GM18861 (cell line): Measurements from ENCODE around the gene CLPX.
"Not testable (repeated sequence)": the region's sequence is repeated elsewhere in the genome, so short reads cannot be mapped to it uniquely, and the experiment has no call there.

ENCODE experiments used
- ATAC-seq: cut with Tn5 transposase; IDR thresholded peaks from one replicate; pipeline ENCODE4 v1.9.1; 2021; ENCODE audit not compliant: unreplicated experiment

Gene CLPX

DNA sequence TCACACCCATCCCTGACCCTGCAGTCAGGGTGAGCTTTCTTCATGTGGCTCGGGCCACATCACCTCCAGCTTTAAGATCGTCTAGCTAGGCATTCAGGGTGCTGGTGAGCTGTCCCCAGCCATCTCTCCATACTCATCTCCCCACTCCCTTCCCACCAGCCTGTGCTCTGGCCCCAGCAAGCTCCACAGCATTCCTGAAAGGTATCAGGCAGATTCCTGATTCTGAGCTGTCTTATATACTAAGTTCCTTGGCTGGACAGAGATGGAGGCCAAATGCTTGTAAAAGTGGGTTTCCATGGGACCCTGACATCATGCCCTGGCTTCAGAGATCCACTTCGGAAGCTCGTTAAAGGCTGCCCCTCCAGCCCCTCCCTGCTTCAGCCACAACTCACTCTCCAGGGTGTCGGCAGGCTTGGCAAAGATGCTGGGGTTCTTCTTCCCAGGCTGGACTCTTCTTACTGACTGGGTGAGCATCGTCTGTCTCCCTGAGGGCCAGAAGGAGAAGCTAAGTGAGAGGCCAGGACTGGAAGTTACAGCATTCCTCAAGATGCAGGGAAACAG, 22.2 kb upstream of the CLPX start:
- no peak for ATAC-seq

DNA sequence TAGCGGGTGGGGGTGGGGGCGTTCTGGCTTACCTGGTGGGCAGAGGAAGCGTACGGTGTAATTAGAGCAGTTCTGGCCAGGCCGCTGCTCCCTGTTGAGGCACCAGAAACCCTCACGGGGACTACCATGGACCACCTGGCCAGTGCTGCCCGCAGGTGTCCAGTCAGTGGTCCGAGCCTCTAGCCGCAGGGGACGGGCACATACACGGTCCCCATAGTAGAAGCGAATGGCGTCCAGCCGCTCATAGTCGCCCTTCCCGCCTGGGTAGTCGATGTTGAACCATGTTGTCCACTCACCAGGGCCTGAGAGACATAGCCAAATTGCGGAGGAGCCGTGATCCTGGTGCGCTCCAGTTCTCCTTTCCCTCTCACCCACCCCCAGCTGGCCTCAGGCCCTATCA, 21.6 kb upstream of the CLPX start:
- no peak for ATAC-seq

DNA sequence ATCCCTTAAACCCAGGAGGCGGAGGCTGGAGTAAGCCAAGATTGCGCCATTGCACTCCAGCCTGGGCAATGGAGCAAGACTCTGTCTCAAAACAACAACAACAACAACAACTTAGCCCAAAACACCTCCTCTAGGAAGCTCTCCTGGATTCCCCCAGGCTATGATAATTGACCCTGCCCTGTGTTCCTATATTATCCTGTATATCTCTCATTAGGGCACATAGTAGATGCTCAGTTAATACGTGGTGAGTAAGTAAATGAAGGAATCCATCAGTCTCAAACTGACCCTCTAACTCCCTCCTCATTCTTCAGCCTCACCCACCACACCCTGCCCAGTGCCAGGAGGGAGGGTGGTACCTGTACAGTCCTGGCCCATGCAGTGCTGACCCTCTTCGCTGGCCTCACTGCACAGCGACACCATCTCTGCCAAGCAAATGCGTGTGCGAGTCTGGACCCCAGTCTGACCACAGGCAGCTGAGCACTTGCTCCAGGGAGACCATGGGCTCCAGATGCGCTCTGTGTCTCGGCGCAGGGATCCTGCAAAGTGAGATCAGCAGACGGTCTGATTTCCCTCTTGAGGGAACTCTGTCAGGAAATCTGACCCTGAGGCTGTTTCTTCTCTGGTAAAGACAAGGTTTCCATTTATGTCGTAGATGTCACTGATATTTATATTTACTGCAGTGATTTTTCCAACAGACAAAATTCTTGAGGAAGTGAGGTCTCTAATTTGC, 20.0 kb upstream of the CLPX start:
- ATAC-seq: no peak

DNA sequence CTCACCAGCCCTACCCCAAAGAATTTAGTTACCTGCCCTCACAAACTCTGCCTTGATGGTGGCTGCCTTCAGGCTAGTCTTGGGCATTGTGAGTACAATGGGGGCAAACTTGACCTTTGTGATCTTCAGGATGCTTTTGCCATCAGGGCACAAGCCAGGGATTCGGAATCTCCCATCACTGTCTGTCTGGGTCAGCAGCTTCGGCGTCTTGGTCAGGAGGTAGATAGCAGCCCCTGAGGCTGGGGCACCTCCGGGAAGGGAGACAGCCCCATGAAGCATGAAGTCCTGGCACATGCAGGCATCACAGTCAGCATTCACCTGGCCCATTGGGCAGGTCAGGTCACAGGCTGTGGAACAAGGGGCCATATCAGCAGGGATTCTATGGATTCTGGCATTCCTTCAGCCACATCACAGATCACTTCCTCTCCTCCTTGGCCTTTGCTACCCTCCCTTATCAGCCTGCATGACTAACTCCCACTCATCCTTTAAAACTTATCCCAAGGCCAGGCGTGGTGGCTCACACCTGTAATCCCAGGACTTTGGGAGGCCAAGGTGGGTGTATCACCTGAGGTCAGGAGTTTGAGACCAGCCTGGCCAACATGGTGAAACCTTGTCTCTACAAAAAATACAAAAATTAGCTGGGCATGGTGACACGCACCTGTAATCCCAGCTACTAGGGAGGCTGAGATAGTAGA, 19.2 kb upstream of the CLPX start:
- no peak for ATAC-seq

DNA sequence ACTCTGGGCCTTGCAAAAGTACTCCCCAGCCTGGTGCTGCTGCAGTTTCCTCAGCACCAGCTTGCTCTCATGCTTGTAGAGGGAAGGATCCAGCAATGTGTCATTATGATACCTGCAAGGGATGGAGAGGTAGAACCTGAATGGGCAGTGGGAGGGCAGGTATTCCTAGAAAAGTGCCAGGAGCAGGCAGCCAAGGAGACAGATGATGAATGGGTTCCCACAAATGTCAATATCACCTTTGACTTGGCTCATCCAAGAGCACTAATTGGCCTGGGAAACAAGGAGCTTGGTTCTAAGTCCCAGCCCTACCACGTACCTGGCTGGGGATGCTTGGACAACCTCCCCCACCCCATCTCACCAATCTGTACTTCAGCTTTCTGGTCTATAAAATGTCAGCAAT, 16.8 kb upstream of the CLPX start:
- ATAC-seq: no peak

DNA sequence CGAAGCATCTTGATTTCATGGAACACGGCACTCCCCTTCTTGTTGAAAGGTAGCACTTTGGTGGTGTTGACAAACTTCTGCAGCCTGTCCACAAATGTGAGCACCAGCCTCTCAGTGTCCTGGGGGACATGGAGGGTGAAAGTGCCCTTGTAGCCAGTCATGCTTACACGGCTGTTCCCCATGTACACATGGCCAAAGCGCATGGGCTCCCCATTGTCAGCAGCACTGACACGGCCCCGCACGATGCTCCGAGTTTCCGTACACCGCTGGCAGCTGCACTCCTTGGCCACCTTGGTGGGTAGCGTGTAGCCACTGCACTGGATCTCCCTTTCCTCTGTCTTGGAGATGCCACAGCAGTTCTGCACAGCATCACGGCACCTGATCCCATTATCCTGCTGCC, 13.4 kb upstream of the CLPX start:
- ATAC-seq: no peak

DNA sequence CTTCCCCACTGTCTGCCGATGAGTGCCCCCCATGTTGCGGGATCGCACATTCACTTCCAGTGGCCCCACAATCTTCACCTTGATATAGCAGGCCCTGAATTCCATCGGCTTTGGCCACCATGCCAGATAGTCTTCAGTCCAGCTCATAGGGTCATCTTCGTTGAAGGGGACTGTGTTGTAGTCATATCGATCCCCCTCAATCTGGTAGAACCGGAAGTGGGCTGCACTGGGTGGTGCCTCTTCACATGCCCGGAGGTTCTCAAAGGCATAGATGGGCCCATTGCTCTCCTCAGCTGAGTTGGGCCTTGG, 12.1 kb upstream of the CLPX start:
- ATAC-seq: no peak

DNA sequence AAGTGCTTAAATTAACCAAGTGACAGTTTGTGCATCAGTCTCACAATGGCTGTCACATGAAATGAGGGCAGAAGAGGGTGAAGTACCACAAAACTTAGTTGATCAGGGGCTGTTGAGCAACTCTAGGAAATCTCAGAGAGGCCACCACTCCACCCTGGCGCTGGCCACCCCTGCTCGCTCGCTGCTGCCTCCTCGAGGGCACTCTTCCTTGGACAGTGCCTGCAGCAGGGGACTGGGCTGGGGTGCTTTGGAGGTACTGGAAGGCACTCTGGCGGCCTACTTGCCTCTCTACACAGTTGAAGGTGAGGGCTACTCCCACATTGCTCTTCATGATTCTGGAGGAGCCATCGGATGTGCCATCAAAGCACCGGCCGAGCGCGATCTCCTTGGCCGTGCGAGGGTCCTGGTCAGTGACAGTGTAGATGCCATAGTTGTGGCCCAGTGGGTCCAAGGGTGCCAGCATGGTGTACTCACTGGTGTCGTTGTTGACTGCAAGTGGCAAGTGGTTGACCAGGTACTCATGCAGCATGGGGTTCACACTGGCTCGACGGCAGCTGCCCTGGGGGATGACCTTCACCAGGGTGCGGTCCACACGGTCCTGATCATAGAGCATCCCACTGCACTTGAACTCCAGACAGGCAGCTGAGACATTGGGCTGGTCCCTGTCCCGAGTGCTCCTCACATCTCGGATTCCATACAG, 11.6 kb upstream of the CLPX start:
- ATAC-seq: no peak

DNA sequence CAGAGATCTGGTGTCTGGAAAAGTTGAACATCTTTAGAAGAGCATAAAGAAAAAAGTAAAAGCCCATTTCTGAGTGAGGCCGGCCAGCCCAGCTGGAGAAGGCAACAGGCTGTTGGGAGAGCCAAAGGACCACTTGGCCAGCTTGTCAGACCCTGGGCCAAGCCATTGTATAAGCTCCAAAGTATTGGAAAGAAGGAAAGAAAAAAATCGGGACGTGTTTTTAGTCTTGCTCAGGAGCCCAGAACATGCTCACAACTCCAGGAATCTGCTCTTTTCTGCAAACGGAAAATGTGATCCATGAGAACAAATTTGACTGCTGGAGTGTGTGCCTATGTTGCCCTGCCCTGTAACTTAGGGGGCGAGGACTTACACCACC, 10.4 kb upstream of the CLPX start:
- ATAC-seq: no peak

DNA sequence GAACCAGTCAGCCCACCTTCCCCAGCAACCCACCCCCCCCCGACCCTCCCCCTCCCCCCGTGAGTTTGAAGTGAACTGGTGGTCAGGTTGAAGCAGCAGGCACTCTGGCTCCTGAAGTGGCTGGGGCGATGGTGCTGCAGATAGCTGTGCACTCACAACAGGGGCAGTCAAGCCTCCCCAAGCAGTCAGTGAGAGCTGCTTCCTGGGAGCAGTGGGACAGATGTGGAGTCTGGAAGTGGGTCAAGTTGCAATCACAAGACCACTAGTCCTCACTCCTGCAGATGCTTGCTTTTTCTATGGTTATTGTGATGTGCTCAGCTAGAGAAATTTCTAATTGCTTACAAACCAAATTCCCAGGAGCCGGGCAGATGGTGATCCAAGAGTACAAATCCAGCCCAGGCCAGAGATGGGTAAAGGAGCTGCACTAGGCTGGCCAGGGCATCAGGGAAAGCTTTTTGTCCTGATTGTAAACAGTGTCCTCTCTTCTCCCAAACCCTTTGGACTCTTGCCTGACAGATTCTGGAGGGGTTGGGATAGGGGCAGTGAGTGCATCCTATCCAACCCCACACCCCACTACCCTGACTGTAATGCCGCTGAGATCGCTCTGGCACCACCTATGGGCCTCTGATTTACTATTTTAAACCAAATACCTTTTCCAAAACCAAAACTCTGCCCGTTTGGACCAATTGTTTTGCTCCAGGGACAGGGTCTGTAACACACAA, 9.8 kb upstream of the CLPX start:
- no peak for ATAC-seq

DNA sequence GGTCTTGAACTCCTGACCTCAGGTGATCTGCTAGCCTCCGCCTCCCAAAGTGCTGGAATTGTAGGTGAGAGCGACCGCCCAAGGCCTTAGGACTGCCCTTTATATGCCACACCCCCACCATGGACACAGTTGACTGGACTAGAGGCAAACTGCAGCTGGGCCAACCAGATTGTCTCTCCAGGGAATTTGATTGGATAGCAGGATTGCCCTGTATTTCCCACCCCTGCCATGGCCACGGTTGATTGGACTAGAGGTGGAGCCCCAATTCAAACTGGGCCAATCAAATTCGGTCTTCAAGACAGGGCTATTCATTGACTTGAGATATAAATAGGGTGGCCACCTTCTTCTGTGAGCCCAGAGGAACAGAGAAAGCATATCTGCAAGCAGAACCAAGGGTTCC, 6.9 kb upstream of the CLPX start:
- ATAC-seq: no peak

DNA sequence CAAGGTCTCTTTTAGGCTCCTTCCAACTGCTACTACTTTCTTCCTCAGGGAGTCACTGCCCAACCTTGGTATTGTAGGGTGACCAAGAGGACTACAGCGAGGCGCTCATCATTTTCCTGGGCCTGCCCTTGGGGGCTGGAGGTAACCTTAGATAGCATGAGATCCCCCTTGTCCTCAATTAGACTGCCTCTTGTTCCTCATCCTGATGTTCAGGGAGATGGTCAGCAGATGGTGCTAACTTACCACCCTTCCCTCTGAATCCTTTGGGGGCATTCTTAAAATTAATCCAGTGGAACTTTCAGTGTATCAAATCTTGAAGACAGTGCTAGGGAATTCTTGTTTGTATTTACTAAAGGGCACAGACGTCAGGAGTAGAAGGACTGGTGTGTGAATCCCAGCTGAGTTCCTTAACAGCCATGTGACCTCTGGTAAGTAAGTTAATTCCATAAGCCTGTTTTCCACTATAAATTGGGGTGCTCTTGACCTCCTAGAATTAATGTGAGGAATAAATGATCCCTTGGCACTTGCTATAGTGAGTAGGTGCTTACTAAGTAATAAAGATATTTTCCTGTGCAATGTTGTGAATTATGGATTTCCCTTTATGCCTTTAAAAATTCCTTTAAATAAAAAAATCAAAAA, 4.1 kb upstream of the CLPX start:
- no peak for ATAC-seq

DNA sequence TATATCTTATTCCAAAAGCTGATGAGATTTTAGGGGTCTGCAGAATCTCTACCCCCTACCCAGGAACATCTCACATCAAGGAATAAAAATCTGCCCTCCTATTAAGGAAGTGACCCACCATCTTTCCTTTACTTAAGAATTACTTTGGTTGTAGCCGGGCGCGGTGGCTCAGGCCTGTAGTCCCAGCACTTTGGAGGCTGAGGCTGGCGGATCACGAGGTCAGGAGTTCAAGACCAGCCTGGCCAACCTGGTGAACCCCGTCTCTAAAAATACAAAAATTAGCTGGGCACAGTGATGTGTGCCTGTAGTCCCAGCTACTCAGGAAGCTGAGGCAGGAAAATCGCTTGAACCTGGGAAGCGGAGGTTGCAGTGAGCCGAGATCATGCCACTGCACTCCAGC, 3.3 kb upstream of the CLPX start:
- ATAC-seq: not testable (repeated sequence)

DNA sequence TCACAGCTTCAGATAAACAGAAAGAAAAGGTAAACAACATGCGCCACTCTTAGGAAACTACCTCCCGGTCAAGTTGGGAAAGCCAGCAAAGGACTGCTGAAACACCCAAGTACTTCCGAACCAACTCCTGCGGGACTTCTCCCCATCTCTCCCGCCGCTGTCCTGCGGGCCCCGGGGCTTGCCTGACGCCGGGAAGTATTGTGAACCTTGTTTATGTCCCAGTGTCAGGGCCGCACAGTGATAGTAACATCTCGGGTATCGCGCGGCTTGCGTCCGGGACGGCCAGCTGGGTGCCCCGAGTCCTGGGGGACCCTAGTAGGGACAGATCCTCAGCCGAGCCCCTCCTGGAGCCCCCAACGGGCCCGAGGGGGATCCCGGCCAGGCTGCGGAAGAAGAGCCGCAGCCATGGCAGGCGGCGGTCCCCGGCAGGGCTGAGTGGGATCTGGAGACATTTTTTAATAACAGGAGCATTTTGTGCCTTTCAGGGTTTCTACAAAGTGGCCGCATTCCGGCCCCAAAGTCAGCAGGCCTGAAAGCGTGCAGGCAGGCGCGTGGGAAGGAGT, 756 bp downstream of the CLPX start:
- ATAC-seq: no peak

DNA sequence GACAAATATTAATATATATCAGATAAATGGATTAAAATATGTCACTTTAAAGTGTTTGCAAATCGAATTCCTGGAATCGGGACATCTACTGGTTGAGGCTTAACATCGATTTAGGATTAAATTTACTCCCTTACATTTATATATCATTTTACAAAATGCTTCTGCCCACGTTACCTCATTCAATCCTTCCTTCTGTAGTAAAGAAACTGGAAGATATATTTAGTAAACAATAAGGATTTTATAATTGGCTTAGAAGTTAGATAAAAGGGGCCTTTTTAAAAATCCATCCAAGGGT, 1.3 kb downstream of the CLPX start:
- no peak for ATAC-seq

DNA sequence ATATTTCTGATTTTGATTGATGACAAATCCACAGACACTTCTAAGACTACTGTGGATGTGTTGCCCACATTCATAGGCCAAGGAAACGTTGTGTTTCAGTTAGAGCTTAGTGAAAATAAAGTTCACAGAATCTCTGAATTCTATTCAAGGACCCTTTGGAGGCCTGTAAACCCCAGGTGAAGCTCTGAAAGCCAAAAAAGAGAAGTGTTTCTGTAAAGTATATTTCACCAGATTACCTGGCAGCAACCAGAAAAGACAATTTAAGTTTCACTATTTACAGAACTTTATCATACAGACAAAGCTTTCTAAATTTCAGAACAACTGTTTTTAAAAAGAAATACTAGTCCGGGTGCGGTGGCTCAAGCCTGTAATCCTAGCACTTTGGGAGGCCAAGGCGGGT, 2.6 kb downstream of the CLPX start:
- no peak for ATAC-seq

DNA sequence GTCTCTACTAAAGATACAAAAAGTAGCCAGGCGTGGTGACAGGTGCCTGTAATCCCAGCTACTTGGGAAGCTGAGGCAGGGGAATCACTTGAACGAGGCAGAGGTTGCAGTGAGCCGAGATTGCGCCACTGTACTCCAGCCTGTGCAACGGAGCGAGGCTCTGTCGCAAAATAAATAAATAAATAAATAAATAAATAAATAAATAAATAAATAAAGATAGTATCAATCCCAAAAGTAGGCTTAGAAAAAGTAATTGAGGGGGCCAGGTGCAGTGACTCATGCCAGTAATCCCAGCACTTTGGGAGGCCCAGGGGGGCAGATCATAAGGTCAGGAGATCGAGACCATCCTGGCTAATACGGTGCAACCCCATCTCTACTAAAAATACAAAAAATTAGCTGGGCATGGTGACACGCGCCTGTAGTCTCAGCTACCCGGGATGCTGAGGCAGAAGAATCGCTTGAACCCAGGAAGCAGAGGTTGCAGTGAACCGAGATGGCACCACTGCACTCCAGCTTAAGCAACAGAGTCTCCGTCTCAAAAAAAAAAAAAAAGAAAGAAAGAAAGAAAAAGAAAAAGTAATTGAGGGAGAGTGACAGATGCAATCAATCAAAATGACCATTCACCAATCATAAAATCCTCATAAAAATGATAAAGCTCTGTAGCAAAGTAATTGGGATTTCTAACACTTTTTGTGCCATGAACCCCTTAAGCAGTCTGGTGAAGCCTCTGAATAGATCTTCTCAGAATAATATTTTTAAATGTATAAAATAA, 3.4 kb downstream of the CLPX start:
- ATAC-seq: not testable (repeated sequence)

DNA sequence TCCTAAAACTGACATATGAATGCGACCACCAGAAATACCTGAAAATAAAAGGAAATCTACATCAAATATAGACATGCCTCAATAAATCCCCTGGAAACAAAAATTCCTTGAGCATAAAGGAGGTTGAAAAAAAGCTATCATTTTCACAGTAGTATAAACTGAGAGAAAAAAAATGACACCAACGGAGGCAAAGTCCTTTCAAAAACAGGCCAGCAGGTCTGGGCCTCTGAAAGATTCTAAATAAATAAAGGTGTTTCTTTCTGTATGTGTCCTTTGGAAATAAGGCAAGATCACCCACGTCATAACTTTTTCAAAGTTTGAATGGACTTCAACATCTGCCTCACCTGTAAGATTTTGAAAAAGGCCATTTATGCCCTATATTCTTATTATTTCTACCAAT, 5.0 kb downstream of the CLPX start:
- no peak for ATAC-seq

DNA sequence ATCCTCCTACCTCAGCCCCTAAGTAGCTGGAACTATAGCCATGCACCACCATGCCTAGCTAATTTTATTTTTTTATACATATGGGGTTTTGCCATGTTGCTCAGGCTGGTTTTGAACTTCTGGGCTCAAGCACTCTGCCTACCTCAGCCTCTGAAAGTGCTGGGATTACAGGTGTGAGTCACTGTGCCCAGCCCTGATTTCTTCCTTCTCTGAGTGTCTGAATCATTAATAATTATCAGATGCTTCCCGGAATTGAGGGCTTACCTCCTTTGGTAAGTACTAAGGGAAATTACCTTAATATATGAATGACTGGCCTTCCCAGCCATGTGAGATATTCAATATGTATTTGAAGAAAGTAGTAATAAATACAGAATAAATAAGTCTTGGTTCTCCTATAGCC, 7.2 kb downstream of the CLPX start:
- ATAC-seq: no peak

DNA sequence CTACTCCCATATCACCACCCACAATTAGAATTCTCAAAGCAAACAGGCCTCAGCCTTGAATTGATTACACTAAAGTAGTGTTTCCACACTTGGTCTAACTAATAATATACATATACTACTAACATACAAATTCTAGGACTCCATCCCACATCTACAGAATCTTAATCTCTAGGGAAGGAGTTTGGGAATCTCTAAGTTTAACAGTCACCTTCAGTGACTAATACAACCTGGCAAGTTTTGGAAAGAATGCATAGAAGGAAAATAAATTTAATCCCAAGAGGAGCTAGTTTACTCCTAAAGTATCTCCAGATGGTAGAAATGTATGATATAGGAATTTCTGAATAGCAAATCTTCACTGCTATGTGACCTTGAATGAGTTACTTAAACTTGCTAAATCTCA, 9.1 kb downstream of the CLPX start:
- no peak for ATAC-seq
